Measurements from ENCODE around the gene PARVB. TPM values are rescaled to one million over a fixed set of nuclear protein-coding genes. Genes with fewer than 3 reads are reported as not detected.

PARVB gene, protein sequence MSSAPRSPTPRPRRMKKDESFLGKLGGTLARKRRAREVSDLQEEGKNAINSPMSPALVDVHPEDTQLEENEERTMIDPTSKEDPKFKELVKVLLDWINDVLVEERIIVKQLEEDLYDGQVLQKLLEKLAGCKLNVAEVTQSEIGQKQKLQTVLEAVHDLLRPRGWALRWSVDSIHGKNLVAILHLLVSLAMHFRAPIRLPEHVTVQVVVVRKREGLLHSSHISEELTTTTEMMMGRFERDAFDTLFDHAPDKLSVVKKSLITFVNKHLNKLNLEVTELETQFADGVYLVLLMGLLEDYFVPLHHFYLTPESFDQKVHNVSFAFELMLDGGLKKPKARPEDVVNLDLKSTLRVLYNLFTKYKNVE
- total RNA-seq, result 11.1 and 23.9 TPM in 2 replicates

DNA sequence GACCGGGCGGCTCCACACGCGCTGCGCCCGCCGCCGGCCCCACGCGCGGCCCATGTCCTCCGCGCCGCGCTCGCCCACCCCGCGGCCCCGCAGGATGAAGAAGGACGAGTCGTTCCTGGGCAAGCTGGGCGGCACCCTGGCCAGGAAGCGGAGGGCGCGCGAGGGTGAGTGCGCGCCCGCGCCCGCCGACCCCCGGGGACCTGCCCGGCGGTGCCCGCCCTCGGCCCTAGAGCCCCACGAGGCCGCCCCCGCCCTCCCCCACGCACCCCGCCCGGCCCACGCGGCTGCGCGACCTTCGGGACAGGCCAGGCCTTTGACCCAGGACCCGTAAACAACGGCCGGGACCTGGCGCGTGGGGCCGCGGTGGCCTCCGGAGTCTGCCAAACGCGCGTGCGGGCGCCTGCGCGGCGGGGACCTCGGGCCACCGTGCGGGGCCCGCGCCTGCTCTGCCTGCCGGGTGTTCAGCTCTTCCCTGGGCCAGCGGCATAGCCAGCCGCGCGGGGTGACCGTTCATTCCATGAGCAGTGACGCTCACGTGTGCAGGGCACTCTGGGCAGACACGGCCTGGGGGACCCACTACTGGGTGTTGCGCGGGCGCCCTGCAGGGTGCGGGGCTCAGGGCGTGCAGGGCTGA lies at the start of gene PARVB:
Gene PARVB, plus strand, starts transcription at position 15 of the 634 bp plus-strand sequence. Its CDS starts 38 bp downstream, at position 53.

DNA sequence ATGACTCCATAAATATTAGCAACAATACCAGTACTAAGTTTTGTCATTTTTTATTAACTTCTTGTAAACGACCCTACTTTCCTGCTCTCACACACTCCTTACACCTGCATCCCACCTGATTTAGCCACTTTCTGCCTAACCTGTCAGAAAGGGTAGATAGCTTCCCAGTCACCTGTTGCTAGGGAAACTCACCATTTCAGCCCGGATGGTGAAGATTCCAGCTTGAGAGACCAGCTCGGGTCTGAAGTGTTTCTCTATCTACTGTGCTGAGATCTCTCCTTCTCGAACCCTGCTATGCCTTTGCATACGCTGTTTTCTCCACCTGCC lies 156.6 kb downstream of the PARVB start, which contains the start of gene PARVG:
Gene PARVG, plus strand, starts transcription at position 220 of the 327 bp plus-strand sequence. CDS start 2,405 bp downstream, outside the sequence.

Other genes with a start within 250 kb of the PARVB start
- under 0.01 and 1.1 TPM in 2 replicates for gene EFCAB6, start 212.0 kb upstream of the PARVB start, total RNA-seq
- gene SULT4A1, start 161.8 kb upstream of the PARVB start, total RNA-seq, result 0.24 TPM in 1 of 2 replicates, not detected in the other
- not detected in 2 replicates for gene PNPLA5, start 132.3 kb upstream of the PARVB start, total RNA-seq
- gene PNPLA3, start 100.5 kb upstream of the PARVB start, total RNA-seq, result 3.0 and 3.1 TPM in 2 replicates
- gene SAMM50, start 68.9 kb upstream of the PARVB start, total RNA-seq, result 28.8 and 34.5 TPM in 2 replicates
- gene PARVG, start 156.6 kb downstream of the PARVB start, total RNA-seq, result not detected in 2 replicates